ENCODE measurements around the gene OTX2. TPM values are rescaled to one million over a fixed set of nuclear protein-coding genes. Genes with fewer than 3 reads are reported as not detected.

OTX2 gene
- total RNA-seq, 1 experiment from 2014 or later, result 30.1 TPM

Other genes with a start within 250 kb of the OTX2 start
- 17.9 to 22.5 TPM (median 20.4 TPM) in 3 replicates for gene TMEM260, start 230.7 kb downstream of the OTX2 start, total RNA-seq (2021)

Measured in WTC11 (cell line).